ENCODE results near the gene IFITM1. TPM values are rescaled to one million over a fixed set of nuclear protein-coding genes. Genes with fewer than 3 reads are reported as not detected.
"Not testable (repeated sequence)": the region's sequence is repeated elsewhere in the genome, so short reads cannot be mapped to it uniquely, and the experiment has no call there.

IFITM1 gene
- total and polyA plus RNA-seq, 2 donors (not counting 1 experiment from before 2014, with no cell fraction given), result 21.1 to 93.0 TPM

DNA sequence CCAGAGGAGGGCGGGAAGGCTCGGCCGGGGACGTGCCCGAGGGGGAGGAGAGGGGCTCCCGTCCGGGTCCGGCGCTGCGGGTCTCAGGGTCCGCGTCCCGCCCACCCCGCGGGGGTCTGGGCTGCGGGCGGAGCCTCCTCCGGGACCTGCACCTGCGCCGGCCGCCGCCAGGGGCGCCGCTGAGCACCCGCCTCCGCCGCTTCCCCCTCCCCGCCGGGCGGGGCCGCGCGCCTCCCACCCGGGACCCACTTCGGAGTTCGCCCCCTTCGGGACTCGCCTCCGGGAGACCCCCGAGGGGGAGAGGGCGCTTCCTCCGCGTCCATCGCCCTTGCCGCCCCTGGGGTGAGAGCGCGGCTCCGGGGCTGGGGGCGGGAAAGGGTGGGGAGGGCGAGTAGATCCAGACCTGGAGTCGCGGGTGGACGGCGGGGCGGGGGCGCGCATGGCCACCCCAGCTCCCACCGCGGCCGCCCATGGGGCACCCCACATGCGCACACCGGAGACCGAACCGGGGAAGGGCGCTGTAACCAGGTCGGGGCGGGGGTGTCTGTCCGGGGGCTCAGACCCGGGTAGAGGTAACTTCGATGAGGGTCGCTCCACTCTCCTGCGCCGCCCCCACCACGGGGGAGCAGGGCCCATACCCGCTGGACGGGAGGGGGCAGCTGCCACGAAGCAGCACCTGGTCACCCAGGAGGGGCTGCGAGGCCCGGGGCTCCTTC is 4.7 kb downstream of the IFITM1 start:
- H2AFZ ChIP-seq (ENCODE audit: low read length); H3K36me3 ChIP-seq (ENCODE audit: control insufficient read depth, insufficient read depth, low read length); H4K20me1 ChIP-seq (ENCODE audit: control insufficient read depth, extremely low read depth, insufficient read depth, low read length); DNase-seq (ENCODE audit: low read depth in 2 of 2); H3K4me1 ChIP-seq (ENCODE audit: control insufficient read depth, extremely low read depth, insufficient read depth, low read length); H3K27me3 ChIP-seq (ENCODE audit: control insufficient read depth, insufficient read depth, low read length); H3K9me3 ChIP-seq (ENCODE audit: control insufficient read depth, insufficient read depth, low read depth, low read length): not testable (repeated sequence)
- Histone ChIP-seq H3K27ac (ENCODE audit: insufficient read depth, low read length) (peak overlapping the region; percentile 51), H3K9ac (ENCODE audit: insufficient read depth, low read length) (peak overlapping the region; percentile 66), H3K4me2 (ENCODE audit: extremely low read depth, insufficient read depth, low read length) (peak overlapping the region; percentile 25), H3K79me2 (ENCODE audit: control insufficient read depth, insufficient read depth, low read length) (peaks cover 12% of the 10 kb centered on the region), H3K4me3 (replicated peaks in 1 of 4; ENCODE audit: control extremely low read depth in 1 of 4, insufficient read depth in 1 of 4, low read depth in 3 of 4, low read length in 4 of 4) (peak overlapping the region in 3 of 4 experiments; percentile 46 to 83 (median 82))

DNA sequence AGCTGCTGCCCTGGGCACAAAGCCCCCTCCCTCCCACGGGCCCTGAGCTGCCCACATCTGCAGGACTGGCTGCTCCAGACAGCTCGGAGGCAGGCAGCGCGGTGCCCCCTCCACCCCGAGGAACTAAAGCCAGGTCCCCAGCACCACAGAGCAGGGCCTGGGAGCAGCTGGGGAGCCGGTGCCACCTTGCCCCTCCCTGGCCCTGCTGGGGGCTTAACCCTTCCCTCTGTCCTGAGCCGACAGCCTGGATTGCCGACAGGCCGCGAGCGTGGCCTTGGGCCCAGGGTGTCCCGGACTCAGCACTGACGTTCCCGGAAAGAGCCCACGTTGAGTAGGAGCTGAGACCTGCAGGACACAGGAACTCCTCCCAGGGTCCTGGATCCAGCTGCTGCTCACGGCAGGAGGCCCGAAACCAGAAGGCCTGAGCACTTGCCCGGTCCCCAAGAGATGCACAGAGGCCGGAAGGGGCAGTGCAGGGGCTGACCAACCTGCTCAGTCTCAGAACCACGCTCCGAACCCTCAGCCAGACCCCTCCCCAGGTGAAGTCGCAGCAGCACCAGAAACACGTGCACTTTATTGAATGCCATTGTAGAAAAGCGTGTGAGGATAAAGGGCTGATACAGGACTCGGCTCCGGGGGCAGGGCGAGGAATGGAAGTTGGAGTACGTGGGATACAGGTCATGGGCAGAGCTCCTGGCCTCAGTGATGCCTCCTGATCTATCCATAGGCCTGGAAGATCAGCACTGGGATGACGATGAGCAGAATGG is 5.5 kb downstream of the IFITM1 start:
- Histone ChIP-seq H3K4me3 (replicated peaks in 1 of 4; ENCODE audit: control extremely low read depth in 1 of 4, insufficient read depth in 1 of 4, low read depth in 3 of 4, low read length in 4 of 4) (peak overlapping the region; percentile 48 to 88 (median 82)), H3K79me2 (ENCODE audit: control insufficient read depth, insufficient read depth, low read length) (peaks cover 12% of the 10 kb centered on the region), H3K9ac (ENCODE audit: insufficient read depth, low read length) (peak overlapping the region; percentile 79), H3K27ac (ENCODE audit: insufficient read depth, low read length) (peak overlapping the region; percentile 94), H3K4me2 (ENCODE audit: extremely low read depth, insufficient read depth, low read length) (peak overlapping the region; percentile 92)
- H4K20me1 ChIP-seq (ENCODE audit: control insufficient read depth, extremely low read depth, insufficient read depth, low read length); H3K36me3 ChIP-seq (ENCODE audit: control insufficient read depth, insufficient read depth, low read length); H3K27me3 ChIP-seq (ENCODE audit: control insufficient read depth, insufficient read depth, low read length); H3K4me1 ChIP-seq (ENCODE audit: control insufficient read depth, extremely low read depth, insufficient read depth, low read length); H2AFZ ChIP-seq (ENCODE audit: low read length); H3K9me3 ChIP-seq (ENCODE audit: control insufficient read depth, insufficient read depth, low read depth, low read length); DNase-seq (ENCODE audit: low read depth in 2 of 2): not testable (repeated sequence)

- Histone ChIP-seq H3K9ac (ENCODE audit: insufficient read depth, low read length) (peak overlapping the region; percentile 79), H3K27ac (ENCODE audit: insufficient read depth, low read length) (peak overlapping the region; percentile 94), H3K4me3 (replicated peaks in 1 of 4; ENCODE audit: control extremely low read depth in 1 of 4, insufficient read depth in 1 of 4, low read depth in 3 of 4, low read length in 4 of 4) (peak overlapping the region; percentile 48 to 88 (median 82)), H3K4me2 (ENCODE audit: extremely low read depth, insufficient read depth, low read length) (peak overlapping the region; percentile 92), H3K79me2 (ENCODE audit: control insufficient read depth, insufficient read depth, low read length) (peaks cover 12% of the 10 kb centered on the region)
- DNase-seq (ENCODE audit: low read depth in 2 of 2); H3K27me3 ChIP-seq (ENCODE audit: control insufficient read depth, insufficient read depth, low read length); H4K20me1 ChIP-seq (ENCODE audit: control insufficient read depth, extremely low read depth, insufficient read depth, low read length); H3K9me3 ChIP-seq (ENCODE audit: control insufficient read depth, insufficient read depth, low read depth, low read length); H3K4me1 ChIP-seq (ENCODE audit: control insufficient read depth, extremely low read depth, insufficient read depth, low read length); H2AFZ ChIP-seq (ENCODE audit: low read length); H3K36me3 ChIP-seq (ENCODE audit: control insufficient read depth, insufficient read depth, low read length): not testable (repeated sequence)
These were observed 6.0 kb downstream of the IFITM1 start for GRCh38 chr11:319888-320273.

GRCh38 chr11:324156-324555 is 10.3 kb downstream of the IFITM1 start:
- Histone ChIP-seq H3K4me2 (ENCODE audit: extremely low read depth, insufficient read depth, low read length) (peak overlapping the region; percentile 15), H3K79me2 (ENCODE audit: control insufficient read depth, insufficient read depth, low read length) (peaks cover 12% of the 10 kb centered on the region), H4K20me1 (ENCODE audit: control insufficient read depth, extremely low read depth, insufficient read depth, low read length) (no peaks in the 10 kb centered on the region), H3K27me3 (ENCODE audit: control insufficient read depth, insufficient read depth, low read length) (no peaks in the 10 kb centered on the region), H3K9me3 (ENCODE audit: control insufficient read depth, insufficient read depth, low read depth, low read length) (no peaks in the 10 kb centered on the region), H3K4me1 (ENCODE audit: control insufficient read depth, extremely low read depth, insufficient read depth, low read length) (peaks cover 14% of the 10 kb centered on the region), H3K36me3 (ENCODE audit: control insufficient read depth, insufficient read depth, low read length) (peaks cover 1% of the 10 kb centered on the region), H3K27ac (ENCODE audit: insufficient read depth, low read length) (peak overlapping the region; percentile 10), H2AFZ (ENCODE audit: low read length) (peak overlapping the region; percentile 73), H3K9ac (ENCODE audit: insufficient read depth, low read length) (no peak overlapping the region), H3K4me3 (replicated peaks in 1 of 4; ENCODE audit: control extremely low read depth in 1 of 4, insufficient read depth in 1 of 4, low read depth in 3 of 4, low read length in 4 of 4) (no peak overlapping the region)
- TF ChIP-seq CTCF (conservative IDR thresholded peaks at IDR 0.05 in 1 of 2, IDR thresholded peaks at IDR 0.05 in 1 of 2; ENCODE audit: low read depth in 1 of 2, low read length in 2 of 2) (no peak), EZH2 (IDR thresholded peaks at IDR 0.05; ENCODE audit: low read length, missing control alignments) (no peak)
- no peak for DNase-seq (ENCODE audit: low read depth in 2 of 2)

DNA sequence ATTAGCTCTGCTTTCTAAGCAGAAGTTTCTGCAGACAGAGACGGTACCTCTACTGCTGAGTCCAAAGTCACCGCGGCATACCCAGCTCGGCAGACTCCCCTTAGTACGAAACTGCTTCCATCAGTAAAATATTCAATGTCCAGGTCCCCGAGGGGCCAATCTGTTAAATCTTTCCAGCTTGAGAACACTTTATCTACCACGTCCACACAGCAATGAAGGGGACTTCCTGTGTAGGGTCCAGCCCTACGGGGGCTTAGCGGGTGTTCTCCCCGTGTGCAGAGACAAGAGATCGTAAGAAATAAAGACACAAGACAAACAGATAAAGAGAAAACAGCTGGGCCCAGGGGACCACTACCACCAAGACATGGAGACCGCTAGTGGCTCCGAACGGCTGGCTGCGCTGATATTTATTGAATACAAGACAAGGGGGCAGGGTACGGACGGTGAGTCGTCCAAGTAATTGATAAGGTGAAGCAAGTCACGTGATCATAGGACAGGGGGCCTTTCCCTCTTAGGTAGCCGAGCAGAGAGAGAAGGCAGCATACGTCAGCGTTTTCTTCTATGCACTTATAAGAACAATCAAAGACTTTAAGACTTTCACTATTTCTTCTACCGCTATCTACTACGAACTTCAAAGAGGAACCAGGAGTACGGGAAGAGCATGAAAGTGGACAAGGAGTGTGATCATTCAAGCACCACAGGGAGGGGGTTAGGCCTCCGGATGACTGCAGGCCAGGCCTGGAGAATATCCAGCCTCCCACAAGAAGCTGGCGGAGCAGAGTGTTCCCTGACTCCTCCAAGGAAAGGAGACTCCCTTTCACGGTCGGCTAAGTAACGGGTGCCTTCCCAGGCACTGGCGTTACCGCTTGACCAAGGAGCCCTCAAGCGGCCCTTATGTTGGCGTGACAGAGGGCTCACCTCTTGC is 11.0 kb downstream of the IFITM1 start:
- Histone ChIP-seq H3K4me1 (ENCODE audit: control insufficient read depth, extremely low read depth, insufficient read depth, low read length) (peaks cover 14% of the 10 kb centered on the region), H3K27ac (ENCODE audit: insufficient read depth, low read length) (peak overlapping the region; percentile 10), H3K4me2 (ENCODE audit: extremely low read depth, insufficient read depth, low read length) (peak overlapping the region; percentile 15), H2AFZ (ENCODE audit: low read length) (peak overlapping the region; percentile 73)
- H3K36me3 ChIP-seq (ENCODE audit: control insufficient read depth, insufficient read depth, low read length); DNase-seq (ENCODE audit: low read depth in 2 of 2); H3K4me3 ChIP-seq (replicated peaks in 1 of 4; ENCODE audit: control extremely low read depth in 1 of 4, insufficient read depth in 1 of 4, low read depth in 3 of 4, low read length in 4 of 4); H3K9ac ChIP-seq (ENCODE audit: insufficient read depth, low read length); H3K79me2 ChIP-seq (ENCODE audit: control insufficient read depth, insufficient read depth, low read length); H3K9me3 ChIP-seq (ENCODE audit: control insufficient read depth, insufficient read depth, low read depth, low read length); H3K27me3 ChIP-seq (ENCODE audit: control insufficient read depth, insufficient read depth, low read length); H4K20me1 ChIP-seq (ENCODE audit: control insufficient read depth, extremely low read depth, insufficient read depth, low read length): not testable (repeated sequence)

Measured in fibroblast of lung (primary cell).